K562 (cell line): ENCODE results near the gene PTPRO. TPM values are rescaled to one million over a fixed set of nuclear protein-coding genes. Genes with fewer than 3 reads are reported as not detected.

Source experiments
- ATAC-seq: fragments of 200-7000 bp; cut with Tn5 transposase; 3 replicates; pipeline ENCODE4 v1.9.1; 2020; ENCODE audit warnings: moderate library complexity
- BruUV-seq: library from RNA; stranded (reverse); fragments of 400-500 nt; replicated peaks from 2 replicates; lab custom pipeline; 2021; lab: Mats Ljungman, UMichigan
- CTCF ChIA-PET: fragments of 300-600 bp; formaldehyde crosslinking; extraction: SDS; loops from one replicate; lab custom pipeline; 2021; ENCODE audit warnings: low intra/inter-chr PET ratio; lab: Yijun Ruan, JAX
- POLR2A ChIA-PET: fragments of 300-600, 350-650 bp; sonication (Branson Sonifier 250); formaldehyde crosslinking; extraction: SDS; loops from one replicate; lab custom pipeline; 2021; ENCODE audit warnings: antibody characterized with exemption, inconsistent platforms; lab: Yijun Ruan, JAX
- DNase-seq, 4 experiments: peaks; one replicate each; pipeline versions ENCODE4 v3.0.0 to v3.0.0-alpha.2; 2011 to 2018; ENCODE audit warnings: low spot score in 3 of 4, mixed read lengths in 3 of 4; ENCODE audit errors: extremely low read depth in 1 of 4
- FAIRE-seq: peaks from 2 replicates; lab custom pipeline; 2011; peaks lifted over from hg19 to GRCh38; lab: Jason Lieb, UNC
- H2AFZ ChIP-seq: 2 replicates; pipeline ENCODE4 v1.6.0; 2011; ENCODE audit warnings: low read depth, low read length, control low read depth, inconsistent platforms
- H3K27ac ChIP-seq: fragments of 200-600 bp; 3 replicates; pipeline ENCODE4 v1.8.0; 2011; ENCODE audit warnings: low read depth, mild to moderate bottlenecking, control low read depth, inconsistent platforms, low read length, moderate library complexity, mixed read lengths; ENCODE audit errors: extremely low read depth
- H3K27me3 ChIP-seq, 2 experiments: fragments of 300-600 bp in 1 of 2; 2 replicates in 1 of 2; 3 replicates in 1 of 2; pipeline versions ENCODE4 v1.6.0 to v1.8.0; 2011; ENCODE audit warnings: inconsistent platforms in 2 of 2, low read length in 2 of 2, mild to moderate bottlenecking in 1 of 2, mixed read lengths in 1 of 2, moderate library complexity in 1 of 2; ENCODE audit not compliant: control insufficient read depth in 2 of 2, insufficient read depth in 2 of 2
- H3K36me3 ChIP-seq: fragments of 300-600 bp; 3 replicates; pipeline ENCODE4 v1.8.0; 2011; ENCODE audit warnings: mild to moderate bottlenecking, low read length, inconsistent platforms; ENCODE audit not compliant: control insufficient read depth, insufficient read depth
- H3K4me1 ChIP-seq, 2 experiments: fragments of 200-600 bp in 1 of 2; replicated peaks in 1 of 2; 2 replicates in 1 of 2; 3 replicates in 1 of 2; pipeline versions ENCODE4 v1.5.1 to v1.8.0; 2011; ENCODE audit warnings: inconsistent platforms in 2 of 2, low read length in 2 of 2, mild to moderate bottlenecking in 1 of 2, mixed read lengths in 1 of 2, moderate library complexity in 1 of 2; ENCODE audit not compliant: control insufficient read depth in 2 of 2, insufficient read depth in 2 of 2
- H3K4me2 ChIP-seq: 2 replicates; pipeline ENCODE4 v1.6.1; 2011; ENCODE audit warnings: low read length, control low read depth, inconsistent platforms, mixed read lengths; ENCODE audit not compliant: insufficient read depth
- H3K4me3 ChIP-seq: fragments of 200-600 bp; sonication (generic), shearing (Covaris generic); 2 replicates; pipeline ENCODE4 v1.5.1; 2016; ENCODE audit warnings: control low read depth, inconsistent platforms
- H3K79me2 ChIP-seq: fragments of 200-600 bp; 3 replicates; pipeline ENCODE4 v1.8.0; 2011; ENCODE audit warnings: low read length, inconsistent platforms; ENCODE audit not compliant: control insufficient read depth, insufficient read depth
- H3K9ac ChIP-seq, 2 experiments: 2 replicates each; pipeline versions ENCODE4 v1.6.0 to v1.6.1; 2011; ENCODE audit warnings: low read depth in 2 of 2, low read length in 2 of 2, control low read depth in 1 of 2, inconsistent platforms in 1 of 2, mild to moderate bottlenecking in 1 of 2, mixed read lengths in 1 of 2; ENCODE audit not compliant: insufficient read depth in 1 of 2
- H3K9me1 ChIP-seq: one replicate; pipeline ENCODE4 v1.6.0; 2011; ENCODE audit warnings: inconsistent platforms, mild to moderate bottlenecking, low read length, moderate library complexity; ENCODE audit not compliant: control insufficient read depth, insufficient read depth
- H3K9me3 ChIP-seq: replicated peaks from 2 replicates; pipeline ENCODE4 v1.5.1; 2011; ENCODE audit warnings: low read depth, low read length, inconsistent platforms; ENCODE audit not compliant: control insufficient read depth, insufficient read depth
- H4K20me1 ChIP-seq: replicated peaks from 2 replicates; pipeline ENCODE4 v1.6.1; 2011; ENCODE audit warnings: low read length, inconsistent platforms, mixed read lengths; ENCODE audit not compliant: control insufficient read depth, insufficient read depth
- ETS2 ChIP-seq: IDR thresholded peaks from 2 replicates; pipeline ENCODE4 v1.6.1; 2016; ENCODE audit warnings: borderline replicate concordance, missing genetic modification characterization, mild to moderate bottlenecking, moderate library complexity, missing compliant biosample characterization; ENCODE audit not compliant: poor library complexity, severe bottlenecking
- KDM2B ChIP-seq: fragments of 250-450 bp; sonication (Bioruptor Pico); IDR thresholded peaks from 2 replicates; pipeline ENCODE4 v1.8.0; 2021; ENCODE audit warnings: mild to moderate bottlenecking, moderate library complexity
- ZNF449 ChIP-seq: fragments of 250-450 bp; sonication (Bioruptor Pico); IDR thresholded peaks from 2 replicates; pipeline ENCODE4 v1.8.0; 2022; ENCODE audit warnings: moderate library complexity, mild to moderate bottlenecking, inconsistent platforms
- WGBS: fragments of 100-300 bp; shearing (Covaris generic); methylation state at CpG from one replicate; pipeline ENCODE4 v1.1.6; 2016; ENCODE audit warnings: low coverage, mixed read lengths; ENCODE audit not compliant: insufficient coverage; ENCODE audit errors: missing lambda C conversion rate; 5-methylcytosine and 5-hydroxymethylcytosine counted together
- in situ Hi-C: fragments of 300-500 bp; cut with MboI; formaldehyde crosslinking; loops from 4 replicates; pipeline ENCODE4 v1.15.0; 2018; ENCODE audit warnings: inconsistent platforms, mixed read lengths
- intact Hi-C: fragments of 100-400 bp; cut with micrococcal nuclease; formaldehyde crosslinking; loops from 2 replicates; pipeline ENCODE4 v1.14.2; 2022
- polyA plus RNA-seq, 8 experiments: library from polyadenylated mRNA; depleted of rRNA in 4 of 8; stranded (reverse) in 5 of 8; unstranded in 3 of 8; fragments of >200 nt; fragmentation: Nextera tagmentation in 2 of 8; fragmentation: Illumina TruSeq in 1 of 8; extraction: Ambion mirVana in 2 of 8; extraction: Trizol in 1 of 8; gene quantifications; 2 replicates each; pipeline versions ENCODE4 v1.2.1 to v1.2.3, GENCODE V29; 2011 to 2014; ENCODE audit warnings: inconsistent platforms in 1 of 8, missing spikeins in 1 of 8
- total RNA-seq, 7 experiments: library from RNA; depleted of rRNA in 6 of 7; stranded (reverse); fragments of >200 nt in 6 of 7; fragmentation: Illumina TruSeq in 2 of 7; extraction: Trizol in 2 of 7; gene quantifications; 2 replicates each; pipeline versions ENCODE4 v1.2.1 to v1.2.3, GENCODE V29; 2011 to 2021; ENCODE audit warnings: low replicate concordance in 1 of 7

PTPRO gene
- total and polyA plus RNA-seq, 9 of the 15 experiments (the other 6 are each of a cell fraction or from before 2014, with no cell fraction given): 0.22 TPM; not detected in 8

- in situ Hi-C loops: no loop called here
- no peak overlapping the region for H3K4me2 ChIP-seq
- DNase-seq (no peak), FAIRE-seq (no peak), ATAC-seq (no peak)
- H2AFZ ChIP-seq: no peak overlapping the region
- no peaks in the 10 kb centered on the region for H4K20me1 ChIP-seq
- no peak for TF ChIP-seq KDM2B (CRISPR knock-in tag)
- TF ChIP-seq ETS2 (tag): no peak
- TF ChIP-seq ZNF449: no peak
- no peaks in the 10 kb centered on the region for H3K27me3 ChIP-seq
- intact Hi-C loops: no loop called here
- CTCF ChIA-PET: no interaction called here
- no TSS peak for BruUV-seq
- POLR2A ChIA-PET: no interaction called here
- no peaks in the 10 kb centered on the region for H3K9me3 ChIP-seq
- no peak overlapping the region for H3K27ac ChIP-seq
- no peaks in the 10 kb centered on the region for H3K4me1 ChIP-seq
- no peak overlapping the region for H3K4me3 ChIP-seq
- no peak overlapping the region for H3K9ac ChIP-seq
- WGBS: 0% methylated on average over 4 of the region's 4 CpGs
- H3K79me2 ChIP-seq: no peaks in the 10 kb centered on the region
- H3K9me1 ChIP-seq: no peaks in the 10 kb centered on the region
- H3K36me3 ChIP-seq: no peaks in the 10 kb centered on the region
These were observed 172.2 kb downstream of the PTPRO start for GRCh38 chr12:15494329-15495046.
